Panc1 (cell line): ENCODE results near the gene LAMB1. TPM values are rescaled to one million over a fixed set of nuclear protein-coding genes. Genes with fewer than 3 reads are reported as not detected.

Source experiments
- ATAC-seq: fragments of 200-7000 bp; cut with Tn5 transposase; 2 replicates; pipeline ENCODE4 v1.9.1; 2020; ENCODE audit warnings: mild to moderate bottlenecking, moderate library complexity
- BruUV-seq: library from RNA; stranded (reverse); fragments of 400-500 nt; replicated peaks from 2 replicates; lab custom pipeline; 2021; lab: Mats Ljungman, UMichigan
- CTCF ChIA-PET: fragments of 300-600 bp; sonication (Branson Sonifier 250); formaldehyde crosslinking; loops from one replicate; lab custom pipeline; 2022; ENCODE audit warnings: antibody characterized with exemption; lab: Charles Lee
- POLR2A ChIA-PET: fragments of 300-600 bp; sonication (Branson Sonifier 250); formaldehyde crosslinking; loops from one replicate; lab custom pipeline; 2022; ENCODE audit warnings: antibody characterized with exemption; lab: Charles Lee
- DNase-seq: peaks from one replicate; pipeline ENCODE4 v3.0.0-alpha.2; 2010; ENCODE audit warnings: low read depth, low spot score
- H3K27ac ChIP-seq: 2 replicates; pipeline ENCODE4 v1.5.1; 2011; ENCODE audit warnings: mild to moderate bottlenecking, low read length, inconsistent platforms
- H3K27me3 ChIP-seq: fragments of 200-500 bp; sonication (Bioruptor generic); 2 replicates; pipeline ENCODE4 v1.6.0; 2014; ENCODE audit warnings: low read length, inconsistent platforms; ENCODE audit not compliant: control insufficient read depth, insufficient read depth
- H3K36me3 ChIP-seq: fragments of 200-500 bp; sonication (Bioruptor generic); 2 replicates; pipeline ENCODE4 v1.5.1; 2014; ENCODE audit warnings: inconsistent platforms, mild to moderate bottlenecking, low read length, moderate library complexity; ENCODE audit not compliant: control insufficient read depth, insufficient read depth
- H3K4me1 ChIP-seq: 2 replicates; pipeline ENCODE4 v1.5.1; 2011; ENCODE audit warnings: inconsistent platforms, mild to moderate bottlenecking, low read length, moderate library complexity; ENCODE audit not compliant: control insufficient read depth, insufficient read depth
- H3K4me3 ChIP-seq, 2 experiments: 2 replicates each; pipeline ENCODE4 v1.5.1; 2011 to 2012; ENCODE audit warnings: low read depth in 2 of 2, low read length in 2 of 2, mild to moderate bottlenecking in 2 of 2, inconsistent platforms in 1 of 2, moderate library complexity in 1 of 2
- H3K9me3 ChIP-seq: fragments of 200-500 bp; sonication (Bioruptor generic); 2 replicates; pipeline ENCODE4 v1.5.1; 2014; ENCODE audit warnings: low read depth, mild to moderate bottlenecking, inconsistent platforms, low read length, moderate library complexity; ENCODE audit not compliant: control insufficient read depth, insufficient read depth
- POLR2AphosphoS5 ChIP-seq: IDR thresholded peaks from 2 replicates; pipeline ENCODE4 v1.6.1; 2012; ENCODE audit warnings: mild to moderate bottlenecking, low read depth, low read length, moderate library complexity
- SIN3A ChIP-seq: IDR thresholded peaks from 2 replicates; pipeline ENCODE4 v1.6.1; 2012; ENCODE audit warnings: low read depth, mild to moderate bottlenecking, low read length, moderate library complexity, borderline replicate concordance; ENCODE audit not compliant: insufficient read depth
- TCF7L2 ChIP-seq: IDR thresholded peaks from 2 replicates; pipeline ENCODE4 v1.6.1; 2011; ENCODE audit warnings: mild to moderate bottlenecking, low read depth, low read length, inconsistent platforms
- in situ Hi-C: cut with HindIII; loops from 2 replicates; pipeline ENCODE4 v1.10.0; 2016; ENCODE audit warnings: low sequenced_read_pairs, low pct_unique_long_range_greater_than_20kb
- intact Hi-C: fragments of 100-400 bp; cut with micrococcal nuclease; formaldehyde crosslinking; loops from one replicate; pipeline ENCODE4 v1.10.0; 2022; ENCODE audit not compliant: unreplicated experiment
- total RNA-seq: library from RNA; stranded (reverse); gene quantifications from one replicate; pipeline ENCODE4 v1.2.1, GENCODE V29; 2021; ENCODE audit not compliant: unreplicated experiment
- TF ChIP-seq, protein P1 (sequence below), 2 experiments: IDR thresholded peaks; 2 replicates each; pipeline ENCODE4 v1.6.1; 2011 to 2012; ENCODE audit warnings: low read depth in 2 of 2, control low read depth in 1 of 2, low read length in 1 of 2, mild to moderate bottlenecking in 1 of 2, moderate library complexity in 1 of 2; ENCODE audit not compliant: insufficient read depth in 1 of 2
- TF ChIP-seq, protein P2 (sequence below): fragments of 450-650 bp; IDR thresholded peaks from 2 replicates; pipeline ENCODE4 v1.5.1; 2017; ENCODE audit warnings: mild to moderate bottlenecking

The LAMB1 gene
- total RNA-seq, 1 experiment from 2014 or later, result 204 TPM

DNA sequence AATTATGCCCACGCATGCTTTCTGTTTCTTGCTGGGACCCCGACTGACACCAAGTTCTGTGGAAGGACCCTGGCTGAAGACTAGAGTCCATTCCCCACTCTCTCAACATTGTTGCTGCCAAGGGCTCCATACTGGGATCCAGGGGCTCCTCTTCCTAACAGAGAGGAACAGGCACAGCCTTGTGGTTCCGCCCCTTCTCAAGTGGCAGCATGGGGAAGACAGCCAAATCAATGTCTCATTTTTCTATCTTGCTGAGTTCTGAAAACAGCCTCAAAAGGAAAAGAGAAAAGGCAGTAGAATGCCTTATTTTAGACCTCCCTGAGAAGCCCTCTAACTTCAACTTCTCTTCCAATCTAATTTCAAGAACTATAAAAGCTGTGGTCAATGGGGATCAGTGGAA, 23.7 kb upstream of the LAMB1 start:
- no peak for ATAC-seq
- Histone ChIP-seq H3K36me3 (no peaks in the 10 kb centered on the region), H3K27ac (no peak overlapping the region), H3K4me1 (no peaks in the 10 kb centered on the region; the same call in 1 of the 2 replicates), H3K4me3 (no peak overlapping the region), H3K9me3 (no peaks in the 10 kb centered on the region), H3K27me3 (no peaks in the 10 kb centered on the region)
- ChIA-PET POLR2A (no interaction called here), CTCF (no interaction called here)
- no TSS peak for BruUV-seq
- intact Hi-C loops (no loop called here), in situ Hi-C loops (no loop called here)
- TF ChIP-seq TCF7L2, result no peak
- TF ChIP-seq, protein P1, sequence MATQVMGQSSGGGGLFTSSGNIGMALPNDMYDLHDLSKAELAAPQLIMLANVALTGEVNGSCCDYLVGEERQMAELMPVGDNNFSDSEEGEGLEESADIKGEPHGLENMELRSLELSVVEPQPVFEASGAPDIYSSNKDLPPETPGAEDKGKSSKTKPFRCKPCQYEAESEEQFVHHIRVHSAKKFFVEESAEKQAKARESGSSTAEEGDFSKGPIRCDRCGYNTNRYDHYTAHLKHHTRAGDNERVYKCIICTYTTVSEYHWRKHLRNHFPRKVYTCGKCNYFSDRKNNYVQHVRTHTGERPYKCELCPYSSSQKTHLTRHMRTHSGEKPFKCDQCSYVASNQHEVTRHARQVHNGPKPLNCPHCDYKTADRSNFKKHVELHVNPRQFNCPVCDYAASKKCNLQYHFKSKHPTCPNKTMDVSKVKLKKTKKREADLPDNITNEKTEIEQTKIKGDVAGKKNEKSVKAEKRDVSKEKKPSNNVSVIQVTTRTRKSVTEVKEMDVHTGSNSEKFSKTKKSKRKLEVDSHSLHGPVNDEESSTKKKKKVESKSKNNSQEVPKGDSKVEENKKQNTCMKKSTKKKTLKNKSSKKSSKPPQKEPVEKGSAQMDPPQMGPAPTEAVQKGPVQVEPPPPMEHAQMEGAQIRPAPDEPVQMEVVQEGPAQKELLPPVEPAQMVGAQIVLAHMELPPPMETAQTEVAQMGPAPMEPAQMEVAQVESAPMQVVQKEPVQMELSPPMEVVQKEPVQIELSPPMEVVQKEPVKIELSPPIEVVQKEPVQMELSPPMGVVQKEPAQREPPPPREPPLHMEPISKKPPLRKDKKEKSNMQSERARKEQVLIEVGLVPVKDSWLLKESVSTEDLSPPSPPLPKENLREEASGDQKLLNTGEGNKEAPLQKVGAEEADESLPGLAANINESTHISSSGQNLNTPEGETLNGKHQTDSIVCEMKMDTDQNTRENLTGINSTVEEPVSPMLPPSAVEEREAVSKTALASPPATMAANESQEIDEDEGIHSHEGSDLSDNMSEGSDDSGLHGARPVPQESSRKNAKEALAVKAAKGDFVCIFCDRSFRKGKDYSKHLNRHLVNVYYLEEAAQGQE (IDR thresholded peaks at IDR 0.05; ENCODE audit: insufficient read depth in 1 of 2, low read depth in 2 of 2, low read length in 1 of 2), result no peak
- TF ChIP-seq, protein P2, sequence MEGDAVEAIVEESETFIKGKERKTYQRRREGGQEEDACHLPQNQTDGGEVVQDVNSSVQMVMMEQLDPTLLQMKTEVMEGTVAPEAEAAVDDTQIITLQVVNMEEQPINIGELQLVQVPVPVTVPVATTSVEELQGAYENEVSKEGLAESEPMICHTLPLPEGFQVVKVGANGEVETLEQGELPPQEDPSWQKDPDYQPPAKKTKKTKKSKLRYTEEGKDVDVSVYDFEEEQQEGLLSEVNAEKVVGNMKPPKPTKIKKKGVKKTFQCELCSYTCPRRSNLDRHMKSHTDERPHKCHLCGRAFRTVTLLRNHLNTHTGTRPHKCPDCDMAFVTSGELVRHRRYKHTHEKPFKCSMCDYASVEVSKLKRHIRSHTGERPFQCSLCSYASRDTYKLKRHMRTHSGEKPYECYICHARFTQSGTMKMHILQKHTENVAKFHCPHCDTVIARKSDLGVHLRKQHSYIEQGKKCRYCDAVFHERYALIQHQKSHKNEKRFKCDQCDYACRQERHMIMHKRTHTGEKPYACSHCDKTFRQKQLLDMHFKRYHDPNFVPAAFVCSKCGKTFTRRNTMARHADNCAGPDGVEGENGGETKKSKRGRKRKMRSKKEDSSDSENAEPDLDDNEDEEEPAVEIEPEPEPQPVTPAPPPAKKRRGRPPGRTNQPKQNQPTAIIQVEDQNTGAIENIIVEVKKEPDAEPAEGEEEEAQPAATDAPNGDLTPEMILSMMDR, result no peak
- TF ChIP-seq POLR2AphosphoS5, result no peak
- TF ChIP-seq SIN3A, result no peak
- DNase-seq, result no peak

DNA sequence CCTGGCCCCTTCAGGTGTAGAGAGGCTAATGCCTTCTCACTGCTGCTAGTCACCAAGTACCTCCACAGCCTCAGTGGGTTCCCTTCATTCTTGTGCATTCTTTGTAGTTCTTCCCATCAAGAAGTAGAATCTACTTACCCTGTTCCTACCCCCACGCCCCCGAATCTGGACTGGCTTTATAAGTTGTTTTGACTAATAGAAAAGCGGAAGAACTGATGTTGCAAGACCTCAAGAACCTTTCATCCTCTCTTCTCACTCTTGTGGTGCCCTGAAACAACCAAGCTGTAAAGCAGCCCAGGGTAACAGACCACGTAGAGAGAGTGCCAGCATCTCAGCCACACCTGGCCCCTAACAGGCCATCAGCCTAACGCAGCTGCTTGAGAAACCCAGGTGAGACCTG, 23.2 kb upstream of the LAMB1 start:
- no peaks in the 10 kb centered on the region; the same call in 1 of the 2 replicates for H3K4me1 ChIP-seq
- intact Hi-C loops, result no loop called here
- BruUV-seq, result no TSS peak
- H3K27ac ChIP-seq, result no peak overlapping the region
- no peaks in the 10 kb centered on the region for H3K27me3 ChIP-seq
- no peaks in the 10 kb centered on the region for H3K36me3 ChIP-seq
- no peaks in the 10 kb centered on the region for H3K9me3 ChIP-seq
- POLR2A ChIA-PET, result no interaction called here
- no peak for ATAC-seq
- TF ChIP-seq, protein P1 (IDR thresholded peaks at IDR 0.05; ENCODE audit: insufficient read depth in 1 of 2, low read depth in 2 of 2, low read length in 1 of 2), result no peak
- TF ChIP-seq POLR2AphosphoS5, result no peak
- TF ChIP-seq, protein P2, result no peak
- no peak for TF ChIP-seq SIN3A
- no peak for TF ChIP-seq TCF7L2
- DNase-seq, result no peak
- CTCF ChIA-PET, result no interaction called here
- H3K4me3 ChIP-seq, result no peak overlapping the region
- in situ Hi-C loops, result no loop called here
